Spleen (tissue), 11 donors: Measurements from ENCODE around the gene CRYL1. TPM values are rescaled to one million over a fixed set of nuclear protein-coding genes. Genes with fewer than 3 reads are reported as not detected.

ENCODE experiments used
- DNase-seq: peaks from one replicate; pipeline ENCODE4 v3.0.0-alpha.2; 2020
- H3K27ac ChIP-seq, 8 donors: fragments of 200-600 bp; sonication (generic) in 7 of 8; 1 replicate in 4 of 8; 2 replicates in 4 of 8; pipeline versions ENCODE4 v1.5.0 to v1.8.0; 2016 to 2021; ENCODE audit warnings: inconsistent platforms in 4 of 8, mild to moderate bottlenecking in 4 of 8, moderate library complexity in 1 of 8
- H3K27me3 ChIP-seq, 7 donors: fragments of 200-600 bp; sonication (generic) in 6 of 7; replicated peaks in 1 of 7; 1 replicate in 4 of 7; 2 replicates in 3 of 7; pipeline versions ENCODE4 v1.5.0 to v1.8.0; 2016 to 2021; ENCODE audit warnings: inconsistent platforms in 3 of 7, mild to moderate bottlenecking in 1 of 7
- H3K36me3 ChIP-seq, 6 donors: fragments of 200-600 bp; sonication (generic) in 5 of 6; 1 replicate in 4 of 6; 2 replicates in 2 of 6; pipeline versions ENCODE4 v1.5.0 to v1.8.0; 2016 to 2021; ENCODE audit warnings: inconsistent platforms in 2 of 6
- H3K4me1 ChIP-seq, 6 donors: fragments of 200-600 bp; sonication (generic) in 5 of 6; 1 replicate in 3 of 6; 2 replicates in 3 of 6; pipeline versions ENCODE4 v1.5.0 to v1.8.0; 2016 to 2021; ENCODE audit warnings: inconsistent platforms in 3 of 6
- H3K4me3 ChIP-seq, 8 donors: fragments of 200-600 bp; sonication (generic) in 7 of 8; 1 replicate in 4 of 8; 2 replicates in 4 of 8; pipeline versions ENCODE4 v1.5.0 to v1.8.0; 2016 to 2021; ENCODE audit warnings: inconsistent platforms in 4 of 8, mild to moderate bottlenecking in 4 of 8, moderate library complexity in 2 of 8
- H3K9me3 ChIP-seq, 8 donors: fragments of 200-600 bp; sonication (generic) in 7 of 8; 1 replicate in 4 of 8; 2 replicates in 4 of 8; pipeline versions ENCODE4 v1.5.0 to v1.8.0; 2016 to 2021; ENCODE audit warnings: inconsistent platforms in 4 of 8
- POLR2A ChIP-seq, 3 donors: fragments of 450-650 bp; IDR thresholded peaks; one replicate each; pipeline ENCODE4 v1.5.1; 2017; ENCODE audit warnings: antibody characterized with exemption in 3 of 3, mild to moderate bottlenecking in 1 of 3
- POLR2AphosphoS5 ChIP-seq, 3 donors: sonication (generic); formaldehyde crosslinking; IDR thresholded peaks; one replicate each; pipeline ENCODE4 v1.5.1; 2017; ENCODE audit warnings: antibody characterized with exemption in 3 of 3
- WGBS, 5 donors: extraction: QIAGEN DNeasy Blood & Tissue Kit in 3 of 5; methylation state at CpG; one replicate each; pipeline versions ENCODE4 v1.1.5 to v1.1.7; 2013 to 2018; 5-methylcytosine and 5-hydroxymethylcytosine counted together
- intact Hi-C: fragments of 100-400 bp; cut with DNase I; formaldehyde crosslinking; loops from one replicate; pipeline ENCODE4 v1.15.0; 2023; ENCODE audit warnings: low total_unique reads
- polyA plus RNA-seq, 3 donors: library from polyadenylated mRNA; stranded (reverse); fragments of 200-250 nt; gene quantifications; one replicate each; pipeline ENCODE4 v1.2.1, GENCODE V29; 2013
- total RNA-seq, 7 donors: library from RNA; depleted of rRNA in 3 of 7; stranded (reverse); fragments of >200 nt in 3 of 7; fragmentation: NEBNext Ultra II Directional in 4 of 7; extraction: Animal tissue kit (Norgen Biotek cat#: 25700) in 4 of 7; gene quantifications; one replicate each; pipeline versions ENCODE4 v1.1.0 to v1.2.1, GENCODE V29; 2016 to 2021
- TF ChIP-seq, protein P1 (sequence below), 11 experiments: fragments of 200-600 bp in 7 of 11; fragments of 450-650 bp in 4 of 11; sonication (generic) in 4 of 11; IDR thresholded peaks in 8 of 11; conservative IDR thresholded peaks in 3 of 11; 1 replicate in 7 of 11; 2 replicates in 4 of 11; pipeline versions ENCODE4 v1.4.0 to v1.8.0; 2016 to 2021; ENCODE audit warnings: antibody characterized with exemption in 11 of 11, inconsistent platforms in 4 of 11, mild to moderate bottlenecking in 1 of 11
- donor health status: healthy with polysubstance abuse.
- donor health status: DM: no; HTN: no; CAD: no; lungs with moderate emphysema.
- donor health status: DM: no; HTN: no; CAD: no.
- donor health status: Bipolar disorder and iron deficiency.
- donor health status: healthy.
- donor health status: DM: no; HTN: no; CAD: no.
- donor health status: DM: yes; HTN: yes; CAD: no.

The CRYL1 gene
- total and polyA plus RNA-seq, 10 donors = 13.5 to 46.5 (median 29.0) TPM

DNA sequence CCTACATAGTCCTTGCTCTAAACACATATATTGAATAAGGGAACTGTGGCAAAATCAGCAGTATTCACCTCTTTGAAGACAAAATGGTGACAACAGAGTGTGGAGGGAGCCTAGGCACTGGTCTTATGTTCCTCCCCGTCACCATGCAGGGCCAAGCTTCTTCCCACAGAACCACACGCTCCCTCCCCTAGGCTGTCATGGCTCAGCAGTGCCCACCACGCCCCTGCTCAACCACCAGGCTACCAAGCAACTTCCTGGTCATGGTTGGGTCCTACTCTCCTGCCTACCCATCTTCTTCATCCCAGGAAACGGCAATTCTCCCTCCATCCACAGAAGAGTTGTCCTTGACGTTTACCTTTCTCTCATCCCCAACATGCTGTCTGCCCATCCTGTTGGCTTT is 126.1 kb downstream of the CRYL1 start:
- Histone ChIP-seq H3K4me1 (no peaks in the 10 kb centered on the region), H3K4me3 (no peak overlapping the region), H3K27ac (no peak overlapping the region), H3K9me3 (no peaks in the 10 kb centered on the region), H3K36me3 (peaks cover 0 to 25% (median 1%) of the 10 kb centered on the region in 6 donors), H3K27me3 (no peaks in the 10 kb centered on the region)
- DNase-seq = no peak
- TF ChIP-seq POLR2AphosphoS5 (IDR thresholded peaks at IDR 0.05) (no peak), POLR2A (IDR thresholded peaks at IDR 0.05) (no peak)
- TF ChIP-seq, protein P1, sequence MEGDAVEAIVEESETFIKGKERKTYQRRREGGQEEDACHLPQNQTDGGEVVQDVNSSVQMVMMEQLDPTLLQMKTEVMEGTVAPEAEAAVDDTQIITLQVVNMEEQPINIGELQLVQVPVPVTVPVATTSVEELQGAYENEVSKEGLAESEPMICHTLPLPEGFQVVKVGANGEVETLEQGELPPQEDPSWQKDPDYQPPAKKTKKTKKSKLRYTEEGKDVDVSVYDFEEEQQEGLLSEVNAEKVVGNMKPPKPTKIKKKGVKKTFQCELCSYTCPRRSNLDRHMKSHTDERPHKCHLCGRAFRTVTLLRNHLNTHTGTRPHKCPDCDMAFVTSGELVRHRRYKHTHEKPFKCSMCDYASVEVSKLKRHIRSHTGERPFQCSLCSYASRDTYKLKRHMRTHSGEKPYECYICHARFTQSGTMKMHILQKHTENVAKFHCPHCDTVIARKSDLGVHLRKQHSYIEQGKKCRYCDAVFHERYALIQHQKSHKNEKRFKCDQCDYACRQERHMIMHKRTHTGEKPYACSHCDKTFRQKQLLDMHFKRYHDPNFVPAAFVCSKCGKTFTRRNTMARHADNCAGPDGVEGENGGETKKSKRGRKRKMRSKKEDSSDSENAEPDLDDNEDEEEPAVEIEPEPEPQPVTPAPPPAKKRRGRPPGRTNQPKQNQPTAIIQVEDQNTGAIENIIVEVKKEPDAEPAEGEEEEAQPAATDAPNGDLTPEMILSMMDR (IDR thresholded peaks at IDR 0.05 in 8 of 11, conservative IDR thresholded peaks at IDR 0.05 in 3 of 11) = no peak
- WGBS, 5 donors = 82 to 93% (median 86%) methylated on average over 5 of the region's 5 CpGs
- intact Hi-C loops = no loop called here

DNA sequence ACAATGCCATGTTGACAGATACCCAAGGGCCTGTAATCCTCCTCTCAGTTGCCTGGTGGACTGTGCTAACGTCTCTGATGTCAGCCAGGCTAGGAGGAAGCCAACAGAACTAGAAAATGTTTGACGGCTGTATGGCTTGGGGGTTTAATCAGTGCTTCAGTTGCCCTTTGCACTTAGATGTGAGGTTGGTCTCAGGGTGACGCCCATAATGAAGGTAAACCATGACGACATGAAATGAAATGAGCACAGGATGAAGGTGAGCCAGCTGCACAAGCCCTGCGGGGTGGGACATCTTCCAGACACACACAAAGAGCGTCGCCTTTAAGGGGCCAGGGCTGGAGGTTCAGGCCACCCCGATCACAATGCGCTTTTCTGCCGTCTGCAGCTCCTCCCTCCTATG is 127.2 kb downstream of the CRYL1 start:
- Histone ChIP-seq H3K4me1 (no peaks in the 10 kb centered on the region), H3K27ac (no peak overlapping the region), H3K36me3 (peaks cover 0 to 14% (median 0%) of the 10 kb centered on the region in 6 donors), H3K4me3 (no peak overlapping the region), H3K27me3 (no peaks in the 10 kb centered on the region), H3K9me3 (no peaks in the 10 kb centered on the region)
- intact Hi-C loops = no loop called here
- WGBS, 5 donors = 84 to 90% (median 87%) methylated on average over 10 of the region's 10 CpGs
- TF ChIP-seq POLR2A (IDR thresholded peaks at IDR 0.05) = no peak
- TF ChIP-seq POLR2AphosphoS5 (IDR thresholded peaks at IDR 0.05) = no peak
- no peak for DNase-seq

DNA sequence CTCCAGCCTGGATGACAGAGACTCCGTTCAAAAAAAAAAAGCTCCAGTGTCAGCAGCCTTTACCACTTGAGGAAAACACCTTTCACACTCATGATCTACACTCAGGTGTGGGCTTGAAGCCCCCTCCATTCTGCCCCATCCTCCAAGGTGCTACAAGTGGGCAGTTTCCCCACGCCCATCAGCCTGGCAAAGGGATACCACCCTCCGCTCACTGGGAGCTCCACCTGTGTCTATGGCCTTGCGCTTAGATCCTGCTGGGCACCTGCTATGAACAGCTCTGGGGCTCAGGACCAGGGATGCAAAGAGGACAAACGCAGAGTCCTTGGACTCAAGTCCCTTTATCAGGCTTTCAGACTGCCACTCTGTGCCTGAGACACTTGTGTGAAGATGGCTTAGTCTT is 127.8 kb downstream of the CRYL1 start:
- Histone ChIP-seq H3K4me3 (no peak overlapping the region), H3K27ac (no peak overlapping the region), H3K4me1 (no peaks in the 10 kb centered on the region), H3K27me3 (no peaks in the 10 kb centered on the region), H3K36me3 (peaks cover 0 to 9% (median 0%) of the 10 kb centered on the region in 6 donors), H3K9me3 (no peaks in the 10 kb centered on the region)
- no peak for TF ChIP-seq POLR2A (IDR thresholded peaks at IDR 0.05)
- TF ChIP-seq, protein P1 (IDR thresholded peaks at IDR 0.05 in 8 of 11, conservative IDR thresholded peaks at IDR 0.05 in 3 of 11) = no peak
- no peak for TF ChIP-seq POLR2AphosphoS5 (IDR thresholded peaks at IDR 0.05)
- WGBS, 5 donors = 91 to 97% (median 93%) methylated on average over 5 of the region's 5 CpGs
- intact Hi-C loops = no loop called here
- DNase-seq = no peak

GRCh38 chr13:20395061-20395916 is 130.4 kb downstream of the CRYL1 start:
- H3K4me3 ChIP-seq = no peak overlapping the region
- H3K27me3 ChIP-seq = no peaks in the 10 kb centered on the region
- peaks cover 0 to 7% (median 2%) of the 10 kb centered on the region in 8 donors for H3K9me3 ChIP-seq
- 89 to 93% (median 92%) methylated on average over 26 of the region's 26 CpGs for WGBS, 5 donors
- intact Hi-C loops = no loop called here
- H3K36me3 ChIP-seq = no peaks in the 10 kb centered on the region
- no peaks in the 10 kb centered on the region for H3K4me1 ChIP-seq
- H3K27ac ChIP-seq = no peak overlapping the region
- no peak for DNase-seq
- no peak for TF ChIP-seq POLR2A (IDR thresholded peaks at IDR 0.05)
- no peak for TF ChIP-seq POLR2AphosphoS5 (IDR thresholded peaks at IDR 0.05)
- TF ChIP-seq, protein P1 (IDR thresholded peaks at IDR 0.05 in 8 of 11, conservative IDR thresholded peaks at IDR 0.05 in 3 of 11) = no peak
